NCI-H510A (cell line): Measurements from ENCODE around the gene CAPN2.
"Not testable (repeated sequence)": the region's sequence is repeated elsewhere in the genome, so short reads cannot be mapped to it uniquely, and the experiment has no call there.

Experiments
- DNase-seq: peaks from one replicate; lab custom pipeline; 2025; lab: John Stamatoyannopoulos, UW

Gene CAPN2

GRCh38 chr1:223717123-223717522 is 4.8 kb downstream of the CAPN2 start:
- no peak for DNase-seq

GRCh38 chr1:223717695-223718363 is 5.5 kb downstream of the CAPN2 start:
- no peak for DNase-seq

GRCh38 chr1:223718850-223719249 is 6.5 kb downstream of the CAPN2 start:
- no peak for DNase-seq

- DNase-seq: no peak
Measured at GRCh38 chr1:223720971-223721591, 8.7 kb downstream of the CAPN2 start.

- no peak for DNase-seq
Measured at GRCh38 chr1:223721658-223722607, 9.6 kb downstream of the CAPN2 start.

- DNase-seq: no peak
Measured at GRCh38 chr1:223723351-223723904, 11.1 kb downstream of the CAPN2 start.

- DNase-seq: no peak
Measured at GRCh38 chr1:223724376-223724775, 12.0 kb downstream of the CAPN2 start.

GRCh38 chr1:223725578-223725977 is 13.2 kb downstream of the CAPN2 start:
- no peak for DNase-seq

- no peak for DNase-seq
Measured at GRCh38 chr1:223726380-223727001, 14.2 kb downstream of the CAPN2 start.

GRCh38 chr1:223727541-223727940 is 15.2 kb downstream of the CAPN2 start:
- DNase-seq: no peak

- no peak for DNase-seq
Measured at GRCh38 chr1:223729906-223730305, 17.6 kb downstream of the CAPN2 start.

GRCh38 chr1:223730479-223731132 is 18.3 kb downstream of the CAPN2 start:
- DNase-seq: no peak

GRCh38 chr1:223731133-223731770 is 18.9 kb downstream of the CAPN2 start:
- no peak for DNase-seq

GRCh38 chr1:223732993-223733798 is 20.9 kb downstream of the CAPN2 start:
- DNase-seq: no peak

- no peak for DNase-seq
Measured at GRCh38 chr1:223733898-223734852, 21.8 kb downstream of the CAPN2 start.

GRCh38 chr1:223736638-223737037 is 24.3 kb downstream of the CAPN2 start:
- DNase-seq: not testable (repeated sequence)

- no peak for DNase-seq
Measured at GRCh38 chr1:223737342-223737741, 25.0 kb downstream of the CAPN2 start.

GRCh38 chr1:223738465-223739365 is 26.4 kb downstream of the CAPN2 start:
- DNase-seq: no peak
